GM23248 (cell line): ENCODE measurements around the gene KCNMA1. TPM values are rescaled to one million over a fixed set of nuclear protein-coding genes. Genes with fewer than 3 reads are reported as not detected.

ENCODE experiments used
- DNase-seq: peaks from one replicate; pipeline ENCODE4 v3.0.0-alpha.2; 2015
- H2AFZ ChIP-seq: fragments of 200-600 bp; sonication (generic); 2 replicates; pipeline ENCODE4 v1.6.1; 2016; ENCODE audit warnings: antibody characterized with exemption
- H3F3A ChIP-seq: fragments of 200-600 bp; sonication (generic); 2 replicates; pipeline ENCODE4 v1.6.1; 2016; ENCODE audit warnings: mild to moderate bottlenecking, antibody characterized with exemption, mixed run types; ENCODE audit not compliant: insufficient read depth
- H3K27ac ChIP-seq: fragments of 200-600 bp; sonication (generic); 2 replicates; pipeline ENCODE4 v1.5.1; 2016; ENCODE audit warnings: mild to moderate bottlenecking
- H3K27me3 ChIP-seq: fragments of 200-600 bp; sonication (generic); replicated peaks from 2 replicates; pipeline ENCODE4 v1.6.1; 2016; ENCODE audit warnings: mild to moderate bottlenecking; ENCODE audit not compliant: insufficient read depth
- H3K36me3 ChIP-seq: fragments of 200-600 bp; sonication (generic); 2 replicates; pipeline ENCODE4 v1.6.1; 2016; ENCODE audit warnings: low read depth, mild to moderate bottlenecking
- H3K4me1 ChIP-seq: fragments of 200-600 bp; sonication (generic); 2 replicates; pipeline ENCODE4 v1.6.1; 2016; ENCODE audit warnings: mild to moderate bottlenecking; ENCODE audit not compliant: insufficient read depth
- H3K4me2 ChIP-seq: fragments of 200-600 bp; sonication (generic); one replicate; pipeline ENCODE4 v1.6.1; 2016; ENCODE audit warnings: mild to moderate bottlenecking; ENCODE audit not compliant: unreplicated experiment
- H3K4me3 ChIP-seq: fragments of 200-600 bp; sonication (generic); 2 replicates; pipeline ENCODE4 v1.5.1; 2016; ENCODE audit warnings: mild to moderate bottlenecking
- H3K79me2 ChIP-seq: fragments of 200-600 bp; sonication (generic); 2 replicates; pipeline ENCODE4 v1.6.1; 2016; ENCODE audit warnings: mild to moderate bottlenecking; ENCODE audit not compliant: insufficient read depth
- H3K9ac ChIP-seq: fragments of 200-600 bp; sonication (generic); 2 replicates; pipeline ENCODE4 v1.6.1; 2016; ENCODE audit warnings: mild to moderate bottlenecking
- H3K9me2 ChIP-seq: fragments of 200-600 bp; sonication (generic); 2 replicates; pipeline ENCODE4 v1.6.1; 2016; ENCODE audit warnings: mixed run types, mild to moderate bottlenecking, moderate library complexity; ENCODE audit not compliant: insufficient read depth
- H3K9me3 ChIP-seq: fragments of 200-600 bp; sonication (generic); one replicate; pipeline ENCODE4 v1.6.1; 2017; ENCODE audit warnings: low read depth
- H4K20me1 ChIP-seq: fragments of 200-600 bp; sonication (generic); 2 replicates; pipeline ENCODE4 v1.6.0; 2016; ENCODE audit not compliant: insufficient read depth
- EZH2 ChIP-seq: fragments of 200-600 bp; sonication (generic); IDR thresholded peaks from 2 replicates; pipeline ENCODE4 v1.6.1; 2018; ENCODE audit warnings: antibody characterized with exemption, mild to moderate bottlenecking; ENCODE audit not compliant: insufficient read depth, poor library complexity, severe bottlenecking
- EZH2phosphoT487 ChIP-seq: fragments of 200-600 bp; sonication (generic); IDR thresholded peaks from 2 replicates; pipeline ENCODE4 v1.6.1; 2018; ENCODE audit warnings: antibody characterized with exemption, moderate library complexity, mild to moderate bottlenecking, low read depth; ENCODE audit not compliant: insufficient read depth
- WGBS, 2 experiments: methylation state at CpG; one replicate each; pipeline ENCODE4 v1.1.6; 2015 to 2017; ENCODE audit warnings: low lambda C conversion rate in 2 of 2, low coverage in 1 of 2; ENCODE audit errors: missing lambda C conversion rate in 2 of 2; 5-methylcytosine and 5-hydroxymethylcytosine counted together
- in situ Hi-C: fragments of 300-500 bp; cut with MboI; formaldehyde crosslinking; loops from 2 replicates; pipeline ENCODE4 v1.15.0; 2020
- polyA plus RNA-seq: library from polyadenylated mRNA; unstranded; fragments of >200 nt; fragmentation: Nextera tagmentation; extraction: Ambion mirVana; gene quantifications from 2 replicates; pipeline ENCODE4 v1.2.1, GENCODE V29; 2016
- total RNA-seq: library from RNA; depleted of rRNA; stranded (reverse); fragments of >200 nt; shearing (Covaris generic); gene quantifications from 2 replicates; pipeline ENCODE4 v1.2.3, GENCODE V29; 2014

Gene KCNMA1
- total and polyA plus RNA-seq, 2 experiments from 2014 or later = 14.2 to 25.1 TPM

GRCh38 chr10:77600640-77601039 lies 37.0 kb downstream of the KCNMA1 start:
- H3K9me2 ChIP-seq = no peaks in the 10 kb centered on the region
- peaks cover 19% of the 10 kb centered on the region for H3K4me1 ChIP-seq
- in situ Hi-C loops = no loop called here
- no peaks in the 10 kb centered on the region for H3K9me3 ChIP-seq
- no peak overlapping the region for H3K4me3 ChIP-seq
- H3K4me2 ChIP-seq = no peak overlapping the region
- TF ChIP-seq EZH2 = no peak
- no peak for TF ChIP-seq EZH2phosphoT487
- no peaks in the 10 kb centered on the region for H4K20me1 ChIP-seq
- no peak overlapping the region for H3K9ac ChIP-seq
- DNase-seq = no peak
- H3K27ac ChIP-seq = no peak overlapping the region
- no peaks in the 10 kb centered on the region for H3K27me3 ChIP-seq
- no peak overlapping the region for H2AFZ ChIP-seq
- H3K36me3 ChIP-seq = no peaks in the 10 kb centered on the region
- no peaks in the 10 kb centered on the region for H3F3A ChIP-seq
- 97% methylated on average over 6 of the region's 6 CpGs for WGBS, 2 experiments
- H3K79me2 ChIP-seq = peaks cover 37% of the 10 kb centered on the region; the same call in 1 of the 2 replicates

GRCh38 chr10:77599651-77600050 lies 38.0 kb downstream of the KCNMA1 start:
- Histone ChIP-seq H3F3A (no peaks in the 10 kb centered on the region), H3K9ac (no peak overlapping the region), H3K9me3 (no peaks in the 10 kb centered on the region), H3K27me3 (no peaks in the 10 kb centered on the region), H2AFZ (no peak overlapping the region), H4K20me1 (no peaks in the 10 kb centered on the region), H3K36me3 (no peaks in the 10 kb centered on the region), H3K27ac (no peak overlapping the region), H3K9me2 (no peaks in the 10 kb centered on the region), H3K79me2 (peaks cover 36% of the 10 kb centered on the region; the same call in 1 of the 2 replicates), H3K4me1 (peaks cover 19% of the 10 kb centered on the region), H3K4me2 (no peak overlapping the region), H3K4me3 (no peak overlapping the region)
- in situ Hi-C loops = no loop called here
- TF ChIP-seq EZH2 (no peak), EZH2phosphoT487 (no peak)
- no peak for DNase-seq
- 94 to 100% methylated on average over 4 of the region's 4 CpGs for WGBS, 2 experiments

- Histone ChIP-seq H3K79me2 (peaks cover 41% of the 10 kb centered on the region; the same call in 1 of the 2 replicates), H3K27ac (no peak overlapping the region), H2AFZ (no peak overlapping the region), H3K4me2 (no peak overlapping the region), H3K27me3 (no peaks in the 10 kb centered on the region), H3K9me2 (no peaks in the 10 kb centered on the region), H3K36me3 (no peaks in the 10 kb centered on the region), H4K20me1 (no peaks in the 10 kb centered on the region), H3K9ac (no peak overlapping the region), H3K9me3 (no peaks in the 10 kb centered on the region), H3K4me1 (peaks cover 23% of the 10 kb centered on the region), H3F3A (peaks cover 3% of the 10 kb centered on the region), H3K4me3 (no peak overlapping the region)
- no peak for TF ChIP-seq EZH2phosphoT487
- no peak for TF ChIP-seq EZH2
- in situ Hi-C loops = no loop called here
- no peak for DNase-seq
- 65 to 71% methylated on average over 7 of the region's 7 CpGs for WGBS, 2 experiments
Measured at GRCh38 chr10:77598606-77599005, 39.0 kb downstream of the KCNMA1 start.

- no peaks in the 10 kb centered on the region for H3K9me3 ChIP-seq
- H3K9ac ChIP-seq = no peak overlapping the region
- H3K36me3 ChIP-seq = no peaks in the 10 kb centered on the region
- in situ Hi-C loops = no loop called here
- no peaks in the 10 kb centered on the region for H4K20me1 ChIP-seq
- peaks cover 41% of the 10 kb centered on the region; the same call in 1 of the 2 replicates for H3K79me2 ChIP-seq
- TF ChIP-seq EZH2 (no peak), EZH2phosphoT487 (no peak)
- H3F3A ChIP-seq = peaks cover 11% of the 10 kb centered on the region
- H3K4me2 ChIP-seq = no peak overlapping the region
- H3K27me3 ChIP-seq = no peaks in the 10 kb centered on the region
- H3K9me2 ChIP-seq = no peaks in the 10 kb centered on the region
- peaks cover 21% of the 10 kb centered on the region for H3K4me1 ChIP-seq
- no peak overlapping the region for H3K4me3 ChIP-seq
- H2AFZ ChIP-seq = no peak overlapping the region
- no peak overlapping the region for H3K27ac ChIP-seq
- no peak for DNase-seq
Measured at GRCh38 chr10:77597560-77597959, 40.0 kb downstream of the KCNMA1 start.

GRCh38 chr10:77594471-77594783 lies 43.2 kb downstream of the KCNMA1 start:
- WGBS, 2 experiments = 95 to 99% methylated on average over 4 of the region's 4 CpGs
- peaks cover 21% of the 10 kb centered on the region for H3F3A ChIP-seq
- H3K36me3 ChIP-seq = no peaks in the 10 kb centered on the region
- H2AFZ ChIP-seq = no peak overlapping the region
- H3K4me2 ChIP-seq = no peak overlapping the region
- no peaks in the 10 kb centered on the region for H3K27me3 ChIP-seq
- H3K9me3 ChIP-seq = no peaks in the 10 kb centered on the region
- H3K79me2 ChIP-seq = peaks cover 44% of the 10 kb centered on the region
- H3K9me2 ChIP-seq = no peaks in the 10 kb centered on the region
- no peak overlapping the region for H3K9ac ChIP-seq
- H4K20me1 ChIP-seq = no peaks in the 10 kb centered on the region
- in situ Hi-C loops = no loop called here
- no peak for DNase-seq
- no peak overlapping the region for H3K4me3 ChIP-seq
- H3K27ac ChIP-seq = no peak overlapping the region
- TF ChIP-seq EZH2phosphoT487 (no peak), EZH2 (no peak)
- peaks cover 19% of the 10 kb centered on the region for H3K4me1 ChIP-seq
